HG03159 (cell line): ENCODE data around the gene TXNRD2.

ENCODE experiments used
- ATAC-seq: cut with Tn5 transposase; IDR thresholded peaks from one replicate; pipeline ENCODE4 v1.9.1; 2021; ENCODE audit warnings: mild to moderate bottlenecking, moderate library complexity; ENCODE audit not compliant: unreplicated experiment

The TXNRD2 gene

GRCh38 chr22:19828035-19828401, 113.6 kb downstream of the TXNRD2 start:
- ATAC-seq: no peak

DNA sequence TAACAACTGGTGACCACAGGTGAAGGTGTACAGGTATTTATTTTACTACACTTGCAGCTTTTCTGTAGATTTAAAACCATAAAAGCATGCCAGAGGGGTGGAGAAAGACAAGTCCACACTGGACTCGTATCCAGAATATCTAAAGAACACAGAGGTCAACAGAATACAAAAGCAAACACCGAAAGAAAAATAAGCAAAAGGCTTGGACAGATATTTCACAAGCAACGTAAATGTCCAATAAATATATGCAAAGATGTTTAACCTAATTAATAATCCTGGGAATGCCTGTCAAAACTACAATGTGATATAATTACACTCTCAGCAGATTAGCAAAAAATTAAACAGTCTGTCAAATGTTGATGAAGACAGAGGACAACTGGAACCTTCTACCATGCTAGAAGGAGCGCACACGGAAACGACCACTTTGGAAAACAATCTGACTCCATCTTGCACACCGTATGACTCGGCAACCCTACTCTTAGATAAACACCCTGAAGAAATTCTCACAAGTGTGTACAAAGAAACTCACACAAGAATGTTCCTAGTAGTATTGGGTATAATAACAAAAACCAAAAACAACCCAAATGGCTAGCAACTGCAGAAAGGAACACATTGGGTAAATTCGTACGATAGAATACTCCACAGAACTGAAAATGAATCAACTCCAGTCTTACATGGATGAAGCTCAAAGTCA, 114.1 kb downstream of the TXNRD2 start:
- ATAC-seq: no peak

DNA sequence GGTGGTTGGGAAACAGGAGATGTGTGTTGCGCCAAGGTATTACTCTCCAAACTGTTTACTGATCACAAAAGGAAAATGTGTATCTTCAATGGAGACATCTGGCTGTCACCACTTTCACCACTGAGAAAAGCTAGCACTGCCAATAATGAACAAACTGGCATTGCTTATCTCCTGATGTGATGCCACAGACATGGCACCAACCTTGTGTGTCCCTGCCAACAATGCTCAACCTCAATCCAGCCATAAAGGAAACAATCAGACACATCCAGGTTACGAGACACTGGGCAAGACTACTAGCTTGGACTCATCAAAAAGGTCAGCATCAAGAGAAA, 115.0 kb downstream of the TXNRD2 start:
- no peak for ATAC-seq

GRCh38 chr22:19825904-19826618, 115.6 kb downstream of the TXNRD2 start:
- no peak for ATAC-seq
